ENCODE measurements around the gene SEMA5B. TPM values are rescaled to one million over a fixed set of nuclear protein-coding genes. Genes with fewer than 3 reads are reported as not detected.

Gene SEMA5B
- total RNA-seq, 4 donors from 2014 or later, result 0.16 to 1.2 (median 0.70) TPM

- no peak for TF ChIP-seq CTCF (IDR thresholded peaks at IDR 0.05)
- DNase-seq (ENCODE audit: low spot score) (no peak), ATAC-seq (ENCODE audit: low FRiP score) (no peak)
Measured at GRCh38 chr3:122864498-122864897, 163.1 kb downstream of the SEMA5B start.

- no peak for TF ChIP-seq CTCF (IDR thresholded peaks at IDR 0.05)
- ATAC-seq (ENCODE audit: low FRiP score) (no peak), DNase-seq (ENCODE audit: low spot score) (no peak)
Measured at GRCh38 chr3:122862381-122862780, 165.2 kb downstream of the SEMA5B start.

Other genes starting within 250 kb of the SEMA5B start
- gene HSPBAP1, start 233.9 kb downstream of the SEMA5B start, total RNA-seq, result 10 to 100 TPM in 2 of 4 donors, 1 to 10 TPM in 2; 7.8 to 21.3 (median 13.3) TPM
- 10 to 100 TPM; 14.2 to 21.2 (median 19.7) TPM for gene SLC49A4, start 232.7 kb downstream of the SEMA5B start, total RNA-seq
- gene PDIA5, start 39.3 kb upstream of the SEMA5B start, total RNA-seq, result 10 to 100 TPM; 12.0 to 21.0 (median 15.8) TPM
- gene SEC22A, start 174.2 kb upstream of the SEMA5B start, total RNA-seq, result 10 to 100 TPM; 18.4 to 33.7 (median 31.1) TPM

All from omental fat pad (tissue), 4 donors.